ENCODE measurements around the gene HS1BP3. TPM values are rescaled to one million over a fixed set of nuclear protein-coding genes. Genes with fewer than 3 reads are reported as not detected.

The HS1BP3 gene
- total and polyA plus RNA-seq, 2 of the 13 experiments (the other 11 are each of a cell fraction or from before 2014, with no cell fraction given), result 15.2 to 22.0 TPM

DNA sequence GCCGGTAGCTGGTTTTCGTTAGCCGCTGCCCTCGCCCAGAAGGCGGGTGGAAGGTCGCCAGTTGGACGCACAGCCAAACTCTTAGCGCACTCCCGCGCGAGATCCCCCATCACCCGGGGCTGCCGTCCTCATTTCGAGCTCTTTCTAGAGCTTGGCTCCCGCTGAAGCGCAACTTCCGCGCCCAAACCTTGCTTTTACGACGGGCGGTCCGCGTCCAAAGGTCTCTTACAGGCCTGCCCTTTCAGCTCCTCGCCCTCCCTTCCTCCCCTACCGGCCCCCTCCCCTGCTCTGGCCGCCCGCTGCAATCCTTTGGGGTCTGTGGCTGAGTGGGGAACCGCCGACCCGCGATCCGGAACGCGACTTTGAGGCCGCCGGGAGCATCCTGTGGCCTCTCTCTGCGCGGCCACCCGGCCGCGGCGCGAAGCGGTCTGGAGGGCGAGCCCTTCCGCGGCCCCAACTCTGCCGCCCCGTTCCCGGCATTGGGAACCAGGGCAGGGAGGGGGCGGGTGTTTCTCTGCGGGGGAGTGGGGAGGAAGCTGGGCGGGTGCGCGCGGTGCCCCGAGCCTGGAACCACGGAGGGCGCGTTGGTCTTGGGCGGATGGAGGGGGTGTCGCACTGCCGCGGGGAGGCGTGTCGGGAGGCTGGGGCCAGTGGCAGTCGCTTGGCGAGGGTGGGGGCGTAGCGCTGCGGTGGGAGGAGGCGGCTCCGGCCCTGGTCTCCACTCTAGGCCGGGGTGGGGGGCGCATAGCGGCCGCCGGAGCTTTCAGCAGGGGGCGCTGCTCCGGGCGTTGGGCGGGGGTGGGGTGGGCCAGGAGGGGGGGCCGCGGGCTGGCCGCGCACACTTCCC, 15.6 kb upstream of the HS1BP3 start, which contains the start of gene GDF7 (continued):
- TF ChIP-seq, protein P1, sequence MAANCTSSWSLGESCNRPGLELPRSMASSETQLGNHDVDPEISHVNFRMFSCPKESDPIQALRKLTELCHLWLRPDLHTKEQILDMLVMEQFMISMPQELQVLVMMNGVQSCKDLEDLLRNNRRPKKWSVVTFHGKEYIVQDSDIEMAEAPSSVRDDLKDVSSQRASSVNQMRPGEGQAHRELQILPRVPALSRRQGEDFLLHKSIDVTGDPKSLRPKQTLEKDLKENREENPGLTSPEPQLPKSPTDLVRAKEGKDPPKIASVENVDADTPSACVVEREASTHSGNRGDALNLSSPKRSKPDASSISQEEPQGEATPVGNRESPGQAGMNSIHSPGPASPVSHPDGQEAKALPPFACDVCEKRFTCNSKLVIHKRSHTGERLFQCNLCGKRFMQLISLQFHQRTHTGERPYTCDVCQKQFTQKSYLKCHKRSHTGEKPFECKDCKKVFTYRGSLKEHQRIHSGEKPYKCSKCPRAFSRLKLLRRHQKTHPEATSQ (CRISPR knock-in tag; IDR thresholded peaks at IDR 0.05; ENCODE audit: borderline replicate concordance), result 0 out of 2 replicates have a peak, but pooled peaks have one; percentile 62
- TF ChIP-seq MTA1 (CRISPR knock-in tag; IDR thresholded peaks at IDR 0.05; ENCODE audit: borderline replicate concordance) (peak; percentile 53; the same call in 1 of the 2 replicates), SAFB2 (CRISPR knock-in tag; IDR thresholded peaks at IDR 0.05; ENCODE audit: borderline replicate concordance, low read depth) (peak; percentile 57), ZNF562 (CRISPR knock-in tag; IDR thresholded peaks at IDR 0.05; ENCODE audit: borderline replicate concordance) (no peak), POGZ (CRISPR knock-in tag; IDR thresholded peaks at IDR 0.05) (peak; percentile 41), ISL2 (CRISPR knock-in tag; IDR thresholded peaks at IDR 0.05) (peak; percentile 8; the same call in 1 of the 2 replicates), PAWR (CRISPR knock-in tag; IDR thresholded peaks at IDR 0.05; ENCODE audit: borderline replicate concordance) (no peak), ZNF558 (CRISPR knock-in tag; IDR thresholded peaks at IDR 0.05; ENCODE audit: borderline replicate concordance) (peak; percentile 10; the same call in 1 of the 2 replicates), ZNF619 (CRISPR knock-in tag; IDR thresholded peaks at IDR 0.05) (0 out of 2 replicates have a peak, but pooled peaks have one; percentile 65), TARDBP (CRISPR knock-in tag; IDR thresholded peaks at IDR 0.05) (peak; percentile 52; the same call in 1 of the 2 replicates), EEA1 (CRISPR knock-in tag; IDR thresholded peaks at IDR 0.05; ENCODE audit: borderline replicate concordance) (peak; percentile 0; the same call in 1 of the 2 replicates), MED13 (CRISPR knock-in tag; IDR thresholded peaks at IDR 0.05) (peak; percentile 49; the same call in 1 of the 2 replicates)
- TF ChIP-seq, protein P2, sequence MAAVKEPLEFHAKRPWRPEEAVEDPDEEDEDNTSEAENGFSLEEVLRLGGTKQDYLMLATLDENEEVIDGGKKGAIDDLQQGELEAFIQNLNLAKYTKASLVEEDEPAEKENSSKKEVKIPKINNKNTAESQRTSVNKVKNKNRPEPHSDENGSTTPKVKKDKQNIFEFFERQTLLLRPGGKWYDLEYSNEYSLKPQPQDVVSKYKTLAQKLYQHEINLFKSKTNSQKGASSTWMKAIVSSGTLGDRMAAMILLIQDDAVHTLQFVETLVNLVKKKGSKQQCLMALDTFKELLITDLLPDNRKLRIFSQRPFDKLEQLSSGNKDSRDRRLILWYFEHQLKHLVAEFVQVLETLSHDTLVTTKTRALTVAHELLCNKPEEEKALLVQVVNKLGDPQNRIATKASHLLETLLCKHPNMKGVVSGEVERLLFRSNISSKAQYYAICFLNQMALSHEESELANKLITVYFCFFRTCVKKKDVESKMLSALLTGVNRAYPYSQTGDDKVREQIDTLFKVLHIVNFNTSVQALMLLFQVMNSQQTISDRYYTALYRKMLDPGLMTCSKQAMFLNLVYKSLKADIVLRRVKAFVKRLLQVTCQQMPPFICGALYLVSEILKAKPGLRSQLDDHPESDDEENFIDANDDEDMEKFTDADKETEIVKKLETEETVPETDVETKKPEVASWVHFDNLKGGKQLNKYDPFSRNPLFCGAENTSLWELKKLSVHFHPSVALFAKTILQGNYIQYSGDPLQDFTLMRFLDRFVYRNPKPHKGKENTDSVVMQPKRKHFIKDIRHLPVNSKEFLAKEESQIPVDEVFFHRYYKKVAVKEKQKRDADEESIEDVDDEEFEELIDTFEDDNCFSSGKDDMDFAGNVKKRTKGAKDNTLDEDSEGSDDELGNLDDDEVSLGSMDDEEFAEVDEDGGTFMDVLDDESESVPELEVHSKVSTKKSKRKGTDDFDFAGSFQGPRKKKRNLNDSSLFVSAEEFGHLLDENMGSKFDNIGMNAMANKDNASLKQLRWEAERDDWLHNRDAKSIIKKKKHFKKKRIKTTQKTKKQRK (IDR thresholded peaks at IDR 0.05; ENCODE audit: low read length), result no peak
- TF ChIP-seq, protein P3, sequence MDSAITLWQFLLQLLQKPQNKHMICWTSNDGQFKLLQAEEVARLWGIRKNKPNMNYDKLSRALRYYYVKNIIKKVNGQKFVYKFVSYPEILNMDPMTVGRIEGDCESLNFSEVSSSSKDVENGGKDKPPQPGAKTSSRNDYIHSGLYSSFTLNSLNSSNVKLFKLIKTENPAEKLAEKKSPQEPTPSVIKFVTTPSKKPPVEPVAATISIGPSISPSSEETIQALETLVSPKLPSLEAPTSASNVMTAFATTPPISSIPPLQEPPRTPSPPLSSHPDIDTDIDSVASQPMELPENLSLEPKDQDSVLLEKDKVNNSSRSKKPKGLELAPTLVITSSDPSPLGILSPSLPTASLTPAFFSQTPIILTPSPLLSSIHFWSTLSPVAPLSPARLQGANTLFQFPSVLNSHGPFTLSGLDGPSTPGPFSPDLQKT (CRISPR knock-in tag; IDR thresholded peaks at IDR 0.05; ENCODE audit: borderline replicate concordance), result no peak
- TF ChIP-seq, protein P4, sequence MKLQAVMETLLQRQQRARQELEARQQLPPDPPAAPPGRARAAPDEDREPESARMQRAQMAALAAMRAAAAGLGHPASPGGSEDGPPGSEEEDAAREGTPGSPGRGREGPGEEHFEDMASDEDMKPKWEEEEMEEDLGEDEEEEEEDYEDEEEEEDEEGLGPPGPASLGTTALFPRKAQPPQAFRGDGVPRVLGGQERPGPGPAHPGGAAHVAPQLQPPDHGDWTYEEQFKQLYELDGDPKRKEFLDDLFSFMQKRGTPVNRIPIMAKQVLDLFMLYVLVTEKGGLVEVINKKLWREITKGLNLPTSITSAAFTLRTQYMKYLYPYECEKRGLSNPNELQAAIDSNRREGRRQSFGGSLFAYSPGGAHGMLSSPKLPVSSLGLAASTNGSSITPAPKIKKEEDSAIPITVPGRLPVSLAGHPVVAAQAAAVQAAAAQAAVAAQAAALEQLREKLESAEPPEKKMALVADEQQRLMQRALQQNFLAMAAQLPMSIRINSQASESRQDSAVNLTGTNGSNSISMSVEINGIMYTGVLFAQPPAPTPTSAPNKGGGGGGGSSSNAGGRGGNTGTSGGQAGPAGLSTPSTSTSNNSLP (IDR thresholded peaks at IDR 0.05; ENCODE audit: low read depth, low read length), result no peak
- TF ChIP-seq, protein P5, sequence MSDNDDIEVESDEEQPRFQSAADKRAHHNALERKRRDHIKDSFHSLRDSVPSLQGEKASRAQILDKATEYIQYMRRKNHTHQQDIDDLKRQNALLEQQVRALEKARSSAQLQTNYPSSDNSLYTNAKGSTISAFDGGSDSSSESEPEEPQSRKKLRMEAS (IDR thresholded peaks at IDR 0.05), result no peak
- TF ChIP-seq, protein P6, sequence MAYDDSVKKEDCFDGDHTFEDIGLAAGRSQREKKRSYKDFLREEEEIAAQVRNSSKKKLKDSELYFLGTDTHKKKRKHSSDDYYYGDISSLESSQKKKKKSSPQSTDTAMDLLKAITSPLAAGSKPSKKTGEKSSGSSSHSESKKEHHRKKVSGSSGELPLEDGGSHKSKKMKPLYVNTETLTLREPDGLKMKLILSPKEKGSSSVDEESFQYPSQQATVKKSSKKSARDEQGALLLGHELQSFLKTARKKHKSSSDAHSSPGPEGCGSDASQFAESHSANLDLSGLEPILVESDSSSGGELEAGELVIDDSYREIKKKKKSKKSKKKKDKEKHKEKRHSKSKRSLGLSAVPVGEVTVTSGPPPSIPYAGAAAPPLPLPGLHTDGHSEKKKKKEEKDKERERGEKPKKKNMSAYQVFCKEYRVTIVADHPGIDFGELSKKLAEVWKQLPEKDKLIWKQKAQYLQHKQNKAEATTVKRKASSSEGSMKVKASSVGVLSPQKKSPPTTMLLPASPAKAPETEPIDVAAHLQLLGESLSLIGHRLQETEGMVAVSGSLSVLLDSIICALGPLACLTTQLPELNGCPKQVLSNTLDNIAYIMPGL (CRISPR knock-in tag; IDR thresholded peaks at IDR 0.05; ENCODE audit: borderline replicate concordance in 1 of 2, low read depth in 1 of 2), result peak in 1 of 2 experiments; percentile 93; a peak in 2 of 4 replicates

Data from HepG2 (cell line).